Spleen (tissue), 7 donors: Measurements from ENCODE around the gene AUH.

ENCODE experiments used
- CTCF ChIP-seq, 11 experiments: fragments of 200-600 bp in 7 of 11; fragments of 450-650 bp in 4 of 11; sonication (generic) in 4 of 11; IDR thresholded peaks in 8 of 11; conservative IDR thresholded peaks in 3 of 11; 1 replicate in 7 of 11; 2 replicates in 4 of 11; pipeline versions ENCODE4 v1.4.0 to v1.8.0; 2016 to 2021; ENCODE audit warnings: antibody characterized with exemption in 11 of 11, inconsistent platforms in 4 of 11, mild to moderate bottlenecking in 1 of 11
- POLR2A ChIP-seq, 3 donors: fragments of 450-650 bp; IDR thresholded peaks; one replicate each; pipeline ENCODE4 v1.5.1; 2017; ENCODE audit warnings: antibody characterized with exemption in 3 of 3, mild to moderate bottlenecking in 1 of 3
- POLR2AphosphoS5 ChIP-seq, 3 donors: sonication (generic); formaldehyde crosslinking; IDR thresholded peaks; one replicate each; pipeline ENCODE4 v1.5.1; 2017; ENCODE audit warnings: antibody characterized with exemption in 3 of 3
- donor health status: DM: no; HTN: no; CAD: no; lungs with moderate emphysema.
- donor health status: DM: no; HTN: no; CAD: no.
- donor health status: DM: no; HTN: no; CAD: no.

DNA sequence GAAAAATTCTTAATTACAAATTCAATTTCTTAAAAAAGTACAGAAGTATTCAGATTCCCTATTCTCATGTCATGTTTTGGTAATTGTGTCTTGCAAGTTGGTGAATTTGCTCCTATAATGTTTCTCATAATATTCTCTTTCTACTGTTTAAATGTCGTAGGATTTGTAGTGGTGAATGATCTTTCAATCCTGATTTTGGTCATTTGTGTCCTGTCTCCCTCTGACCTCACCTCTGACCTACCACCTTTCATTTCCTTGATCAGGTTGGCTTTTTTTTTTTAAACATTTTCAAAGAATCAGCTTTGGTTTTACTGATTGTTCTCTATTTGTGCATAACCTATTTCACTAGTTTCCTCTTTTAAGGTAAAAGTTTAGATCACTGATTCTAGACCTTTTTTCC lies 102.6 kb downstream of the AUH start:
- TF ChIP-seq CTCF (IDR thresholded peaks at IDR 0.05 in 8 of 11, conservative IDR thresholded peaks at IDR 0.05 in 3 of 11) (no peak), POLR2AphosphoS5 (IDR thresholded peaks at IDR 0.05) (no peak), POLR2A (IDR thresholded peaks at IDR 0.05) (no peak)
